Urothelium cell line (cell line): Measurements from ENCODE around the gene KDM8.

Experiments used
- DNase-seq: peaks from one replicate; pipeline ENCODE4 v3.0.0; 2011; ENCODE audit warnings: low spot score, mixed read lengths
- FAIRE-seq: peaks from 2 replicates; lab custom pipeline; 2011; peaks lifted over from hg19 to GRCh38; lab: Jason Lieb, UNC

The KDM8 gene

GRCh38 chr16:27203507-27204311, at the start of gene KDM8:
Gene KDM8 (plus strand): TSS chr16:27203526. CDS start chr16:27210124, 6,598 bp downstream.
- FAIRE-seq (no peak), DNase-seq (peak; percentile 97)

- peak; percentile 61 for DNase-seq
- no peak for FAIRE-seq
These were observed 48.4 kb upstream of the KDM8 start for GRCh38 chr16:27154705-27155521.

GRCh38 chr16:27156579-27156978, 46.7 kb upstream of the KDM8 start:
- no peak for FAIRE-seq

GRCh38 chr16:27161398-27161797, 41.9 kb upstream of the KDM8 start:
- FAIRE-seq (no peak), DNase-seq (no peak)

More at GRCh38 chr16:27156579-27156978, 46.7 kb upstream of the KDM8 start:
- DNase-seq = no peak

- FAIRE-seq (no peak), DNase-seq (no peak)
These were observed 39.0 kb upstream of the KDM8 start for GRCh38 chr16:27164352-27164751.

GRCh38 chr16:27165576-27165975, 37.8 kb upstream of the KDM8 start:
- DNase-seq (no peak), FAIRE-seq (no peak)

- DNase-seq (no peak), FAIRE-seq (no peak)
These were observed 34.5 kb upstream of the KDM8 start for GRCh38 chr16:27168790-27169189.

GRCh38 chr16:27169511-27170071, 33.7 kb upstream of the KDM8 start:
- DNase-seq (peak; percentile 52), FAIRE-seq (peak; percentile 32)

- FAIRE-seq (no peak), DNase-seq (no peak)
These were observed 31.7 kb upstream of the KDM8 start for GRCh38 chr16:27171584-27171983.

- DNase-seq (no peak), FAIRE-seq (no peak)
These were observed 29.3 kb upstream of the KDM8 start for GRCh38 chr16:27174007-27174406.

GRCh38 chr16:27174798-27175197, 28.5 kb upstream of the KDM8 start:
- DNase-seq = peak; percentile 19
- no peak for FAIRE-seq

- FAIRE-seq (no peak), DNase-seq (no peak)
These were observed 27.4 kb upstream of the KDM8 start for GRCh38 chr16:27175888-27176287.

- FAIRE-seq (no peak), DNase-seq (peak; percentile 32)
These were observed 26.1 kb upstream of the KDM8 start for GRCh38 chr16:27177031-27177774.

- no peak for FAIRE-seq
These were observed 23.7 kb upstream of the KDM8 start for GRCh38 chr16:27179500-27180072.

GRCh38 chr16:27181019-27181790, 22.1 kb upstream of the KDM8 start:
- DNase-seq (no peak), FAIRE-seq (no peak)

More at GRCh38 chr16:27179500-27180072, 23.7 kb upstream of the KDM8 start:
- DNase-seq = peak; percentile 23

GRCh38 chr16:27182906-27183405, 20.4 kb upstream of the KDM8 start:
- no peak for FAIRE-seq
- DNase-seq = no peak

- no peak for DNase-seq
- no peak for FAIRE-seq
These were observed 17.6 kb upstream of the KDM8 start for GRCh38 chr16:27185776-27186130.

GRCh38 chr16:27188633-27189032, 14.7 kb upstream of the KDM8 start:
- DNase-seq (no peak), FAIRE-seq (no peak)

GRCh38 chr16:27189335-27189972, 13.9 kb upstream of the KDM8 start:
- FAIRE-seq (no peak), DNase-seq (no peak)
